ENCODE data around the gene SPAG9. TPM values are rescaled to one million over a fixed set of nuclear protein-coding genes. Genes with fewer than 3 reads are reported as not detected.

Gene SPAG9
- polyA plus RNA-seq, 1 experiment, result 18.7 TPM

DNA sequence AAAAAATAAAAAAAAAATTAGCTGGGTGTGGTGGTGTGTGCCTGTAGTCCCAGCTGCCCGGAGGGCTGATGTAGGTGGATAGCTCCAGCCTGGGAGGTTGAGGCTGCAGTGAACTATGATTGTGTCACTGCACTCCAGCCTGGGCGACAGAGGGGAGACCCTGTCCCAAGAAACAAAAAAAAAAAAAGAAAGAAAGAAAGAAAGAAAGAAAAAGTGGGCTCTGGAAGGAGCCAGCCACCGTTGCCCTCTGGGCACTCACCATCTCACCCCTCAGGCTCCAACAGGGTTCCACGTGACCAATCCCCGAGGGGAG lies 167.2 kb downstream of the SPAG9 start:
- TF ChIP-seq CTCF (IDR thresholded peaks at IDR 0.05; ENCODE audit: insufficient read depth, low read depth, low read length), result no peak
- H3K4me3 ChIP-seq (ENCODE audit: low read depth, low read length), result no peak overlapping the region
- DNase-seq (ENCODE audit: low read depth), result no peak
- no peaks in the 10 kb centered on the region for H3K36me3 ChIP-seq (ENCODE audit: control insufficient read depth, insufficient read depth, low read length)
- no peaks in the 10 kb centered on the region for H3K27me3 ChIP-seq (ENCODE audit: control insufficient read depth, insufficient read depth, low read length)
- ChIA-PET CTCF (interaction anchor here (0.6 to 11.9 kb wide), 7 partner anchors 10 to 200 kb away, joined by 3 to 294 read pairs (median 5); partner anchors contain the start of gene NME1), POLR2A (no interaction called here)

DNA sequence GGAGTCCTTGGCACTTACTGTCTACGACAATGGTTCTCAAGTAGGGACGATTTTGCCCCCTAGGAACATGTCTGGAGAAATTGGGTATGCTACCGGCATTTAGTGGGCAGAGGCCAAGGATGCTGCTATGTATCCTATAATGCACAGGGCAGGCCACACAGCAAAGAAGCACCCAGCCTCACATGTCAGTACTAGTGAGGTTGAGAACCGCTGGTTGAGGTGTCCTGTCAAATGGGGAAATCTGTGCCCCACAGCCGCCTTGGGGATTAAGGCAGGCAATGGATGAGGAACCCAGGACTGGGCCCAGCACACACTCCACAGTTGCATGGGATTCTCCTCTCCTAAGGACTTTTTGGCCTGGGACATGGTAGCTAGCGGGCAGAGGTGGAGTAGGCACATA lies 167.8 kb downstream of the SPAG9 start:
- CTCF ChIA-PET, result interaction anchor here (2.3 to 11.9 kb wide), 3 partner anchors 101 to 200 kb away, joined by 5 to 294 read pairs (median 12); partner anchors contain the start of gene NME1
- no peak overlapping the region for H3K4me3 ChIP-seq (ENCODE audit: low read depth, low read length)
- H3K27me3 ChIP-seq (ENCODE audit: control insufficient read depth, insufficient read depth, low read length), result no peaks in the 10 kb centered on the region
- DNase-seq (ENCODE audit: low read depth), result no peak
- TF ChIP-seq CTCF (IDR thresholded peaks at IDR 0.05; ENCODE audit: insufficient read depth, low read depth, low read length), result no peak
- POLR2A ChIA-PET, result no interaction called here
- no peaks in the 10 kb centered on the region for H3K36me3 ChIP-seq (ENCODE audit: control insufficient read depth, insufficient read depth, low read length)

- POLR2A ChIA-PET, result interaction anchor here (0.6 kb wide), 1 partner anchor 25 kb away, joined by 3 read pairs; no protein-coding TSS in a partner anchor
- no peak for DNase-seq (ENCODE audit: low read depth)
- no peaks in the 10 kb centered on the region for H3K27me3 ChIP-seq (ENCODE audit: control insufficient read depth, insufficient read depth, low read length)
- TF ChIP-seq CTCF (IDR thresholded peaks at IDR 0.05; ENCODE audit: insufficient read depth, low read depth, low read length), result no peak
- CTCF ChIA-PET, result interaction anchor here (1.0 to 11.9 kb wide), 4 partner anchors 88 to 139 kb away, joined by 3 to 294 read pairs (median 5); no protein-coding TSS in a partner anchor
- H3K4me3 ChIP-seq (ENCODE audit: low read depth, low read length), result no peak overlapping the region
- no peaks in the 10 kb centered on the region for H3K36me3 ChIP-seq (ENCODE audit: control insufficient read depth, insufficient read depth, low read length)
Observed at GRCh38 chr17:50952013-50952412, 168.7 kb downstream of the SPAG9 start.

GRCh38 chr17:50949989-50950877 lies 170.4 kb downstream of the SPAG9 start:
- H3K36me3 ChIP-seq (ENCODE audit: control insufficient read depth, insufficient read depth, low read length), result no peaks in the 10 kb centered on the region
- CTCF ChIA-PET, result interaction anchor here (0.7 to 11.9 kb wide), 16 partner anchors 9 to 167 kb away, joined by 3 to 294 read pairs (median 4); partner anchors contain the start of gene TOB1
- DNase-seq (ENCODE audit: low read depth), result peak; percentile 71
- POLR2A ChIA-PET, result interaction anchor here (0.5 to 1.0 kb wide), 2 partner anchors 84 to 87 kb away, joined by 3 to 18 read pairs; partner anchors contain the start of gene TOB1
- no peaks in the 10 kb centered on the region for H3K27me3 ChIP-seq (ENCODE audit: control insufficient read depth, insufficient read depth, low read length)
- TF ChIP-seq CTCF (IDR thresholded peaks at IDR 0.05; ENCODE audit: insufficient read depth, low read depth, low read length), result peak; percentile 73
- no peak overlapping the region for H3K4me3 ChIP-seq (ENCODE audit: low read depth, low read length)
